DOHH2 (cell line): ENCODE data around the gene PSD4.

Source experiments
- H3F3A ChIP-seq: fragments of 200-600 bp; sonication (generic), shearing (Covaris generic); 2 replicates; pipeline ENCODE4 v1.6.0; 2016; ENCODE audit warnings: antibody characterized with exemption, mild to moderate bottlenecking; ENCODE audit not compliant: control insufficient read depth, insufficient read depth
- H3K27ac ChIP-seq: fragments of 200-600 bp; sonication (generic); 2 replicates; pipeline ENCODE4 v1.5.1; 2014; ENCODE audit warnings: low read depth, mild to moderate bottlenecking, low read length, moderate library complexity
- H3K27me3 ChIP-seq: fragments of 200-600 bp; sonication (generic); 2 replicates; pipeline ENCODE4 v1.6.1; 2014; ENCODE audit warnings: mild to moderate bottlenecking, low read length, mixed read lengths; ENCODE audit not compliant: control insufficient read depth
- H3K36me3 ChIP-seq: fragments of 200-600 bp; sonication (generic); 2 replicates; pipeline ENCODE4 v1.6.1; 2014; ENCODE audit warnings: mild to moderate bottlenecking, low read length, moderate library complexity, mixed read lengths; ENCODE audit not compliant: control insufficient read depth
- H3K4me1 ChIP-seq: fragments of 200-600 bp; sonication (generic); 2 replicates; pipeline ENCODE4 v1.6.1; 2014; ENCODE audit warnings: mild to moderate bottlenecking, low read length, mixed read lengths; ENCODE audit not compliant: control insufficient read depth
- H3K4me2 ChIP-seq: fragments of 200-600 bp; sonication (generic); 2 replicates; pipeline ENCODE4 v1.6.0; 2014; ENCODE audit warnings: mild to moderate bottlenecking, low read length, moderate library complexity
- H3K4me3 ChIP-seq: fragments of 200-600 bp; sonication (generic); 2 replicates; pipeline ENCODE4 v1.5.1; 2014; ENCODE audit warnings: mild to moderate bottlenecking, low read length, mixed read lengths
- H3K79me2 ChIP-seq: fragments of 200-600 bp; sonication (generic); 2 replicates; pipeline ENCODE4 v1.6.1; 2014; ENCODE audit warnings: mild to moderate bottlenecking, low read length, mixed read lengths; ENCODE audit not compliant: control insufficient read depth
- H3K9me2 ChIP-seq: fragments of 200-600 bp; sonication (generic); replicated peaks from 2 replicates; pipeline ENCODE4 v1.6.1; 2014; ENCODE audit warnings: mild to moderate bottlenecking, low read length, mixed read lengths; ENCODE audit not compliant: control insufficient read depth
- H3K9me3 ChIP-seq: fragments of 200-600 bp; sonication (generic); 2 replicates; pipeline ENCODE4 v1.6.1; 2014; ENCODE audit warnings: antibody characterized with exemption, low read length, mixed read lengths; ENCODE audit not compliant: control insufficient read depth, insufficient read depth
- H4K20me1 ChIP-seq: fragments of 200-600 bp; sonication (generic); 2 replicates; pipeline ENCODE4 v1.6.0; 2014; ENCODE audit warnings: low read depth, mild to moderate bottlenecking, antibody characterized with exemption, low read length, moderate library complexity; ENCODE audit not compliant: control insufficient read depth, insufficient read depth
- CTCF ChIP-seq: fragments of 200-600 bp; sonication (generic); IDR thresholded peaks from one replicate; pipeline ENCODE4 v1.5.1; 2014; ENCODE audit warnings: antibody characterized with exemption, mild to moderate bottlenecking, low read depth, low read length; ENCODE audit not compliant: poor library complexity, severe bottlenecking
- EZH2phosphoT487 ChIP-seq: fragments of 200-600 bp; sonication (generic); IDR thresholded peaks from 2 replicates; pipeline ENCODE4 v1.6.1; 2017; ENCODE audit warnings: borderline replicate concordance, mild to moderate bottlenecking, antibody characterized with exemption, low read length, moderate library complexity, mixed read lengths

Gene PSD4

GRCh38 chr2:113196839-113197238, 23.1 kb downstream of the PSD4 start:
- no peaks in the 10 kb centered on the region for H3K9me3 ChIP-seq
- no peaks in the 10 kb centered on the region for H4K20me1 ChIP-seq
- no peaks in the 10 kb centered on the region for H3F3A ChIP-seq
- H3K27me3 ChIP-seq, result no peaks in the 10 kb centered on the region
- no peak overlapping the region for H3K4me3 ChIP-seq
- TF ChIP-seq EZH2phosphoT487, result no peak
- no peak overlapping the region for H3K4me2 ChIP-seq
- H3K79me2 ChIP-seq, result peaks cover 3% of the 10 kb centered on the region
- peaks cover 16% of the 10 kb centered on the region for H3K4me1 ChIP-seq
- no peak overlapping the region for H3K27ac ChIP-seq
- H3K36me3 ChIP-seq, result peaks cover 96% of the 10 kb centered on the region
- no peaks in the 10 kb centered on the region for H3K9me2 ChIP-seq

- Histone ChIP-seq H3K4me2 (no peak overlapping the region), H3K27ac (no peak overlapping the region), H4K20me1 (no peaks in the 10 kb centered on the region), H3K27me3 (no peaks in the 10 kb centered on the region), H3K36me3 (peaks cover 97% of the 10 kb centered on the region), H3K79me2 (peaks cover 3% of the 10 kb centered on the region), H3K4me3 (no peak overlapping the region), H3F3A (no peaks in the 10 kb centered on the region), H3K9me2 (no peaks in the 10 kb centered on the region), H3K4me1 (peaks cover 23% of the 10 kb centered on the region), H3K9me3 (no peaks in the 10 kb centered on the region)
- no peak for TF ChIP-seq EZH2phosphoT487
- TF ChIP-seq CTCF, result no peak
These were observed 23.7 kb downstream of the PSD4 start for GRCh38 chr2:113197347-113198047.

GRCh38 chr2:113198048-113198789, 24.4 kb downstream of the PSD4 start:
- Histone ChIP-seq H3K79me2 (peaks cover 3% of the 10 kb centered on the region), H3K4me3 (no peak overlapping the region), H3K36me3 (peaks cover 97% of the 10 kb centered on the region), H3K9me3 (no peaks in the 10 kb centered on the region), H3K9me2 (no peaks in the 10 kb centered on the region), H3F3A (peaks cover 7% of the 10 kb centered on the region; the same call in 1 of the 2 replicates), H3K4me1 (peaks cover 29% of the 10 kb centered on the region), H3K27me3 (no peaks in the 10 kb centered on the region), H4K20me1 (no peaks in the 10 kb centered on the region), H3K27ac (no peak overlapping the region), H3K4me2 (no peak overlapping the region)
- no peak for TF ChIP-seq CTCF
